Measurements from ENCODE around the gene NAMPT.

The NAMPT gene

DNA sequence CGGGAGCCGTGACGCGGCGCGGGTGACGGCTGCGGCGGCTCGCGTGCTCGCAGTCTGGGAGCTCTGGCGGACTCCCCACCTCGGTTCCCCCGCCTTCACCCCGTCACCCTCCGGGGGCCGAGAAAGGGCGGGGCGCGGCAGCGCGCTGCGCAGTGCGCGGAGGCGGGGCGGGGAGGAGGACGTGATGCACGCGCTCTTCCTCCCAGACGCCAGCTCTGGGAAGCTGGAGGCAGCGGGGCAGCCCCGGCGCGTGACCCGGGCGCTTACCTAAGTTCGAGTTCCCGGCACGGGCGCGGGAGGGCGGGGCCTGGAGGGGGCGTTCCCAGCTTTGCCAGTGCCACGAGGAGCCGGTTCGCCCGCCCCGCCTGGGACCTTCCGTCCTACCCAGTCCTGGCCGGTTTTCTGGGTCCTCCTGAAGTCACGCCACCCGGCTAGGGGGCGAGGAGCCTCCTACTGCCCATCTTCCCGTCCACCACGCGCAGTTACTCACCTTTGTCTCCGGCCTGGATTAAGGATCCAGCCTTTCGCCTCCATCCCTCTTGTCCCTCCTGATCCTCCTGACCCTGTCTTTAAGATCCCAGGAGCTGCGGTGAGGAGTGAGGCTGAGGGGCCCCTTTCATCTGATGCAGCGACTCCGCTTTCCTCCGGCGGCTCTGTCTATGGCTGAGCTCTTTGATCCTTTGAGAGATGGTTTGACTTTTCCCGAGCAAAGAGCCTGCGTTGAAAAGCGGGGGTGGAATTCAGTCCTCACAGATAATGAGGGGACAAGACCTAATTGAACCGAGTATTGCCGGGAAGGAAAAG, 470 bp upstream of the NAMPT start:
- H3K4me3 ChIP-seq (ENCODE audit: low read depth, low read length): peak overlapping the region; percentile 85
- TF ChIP-seq, protein P1, sequence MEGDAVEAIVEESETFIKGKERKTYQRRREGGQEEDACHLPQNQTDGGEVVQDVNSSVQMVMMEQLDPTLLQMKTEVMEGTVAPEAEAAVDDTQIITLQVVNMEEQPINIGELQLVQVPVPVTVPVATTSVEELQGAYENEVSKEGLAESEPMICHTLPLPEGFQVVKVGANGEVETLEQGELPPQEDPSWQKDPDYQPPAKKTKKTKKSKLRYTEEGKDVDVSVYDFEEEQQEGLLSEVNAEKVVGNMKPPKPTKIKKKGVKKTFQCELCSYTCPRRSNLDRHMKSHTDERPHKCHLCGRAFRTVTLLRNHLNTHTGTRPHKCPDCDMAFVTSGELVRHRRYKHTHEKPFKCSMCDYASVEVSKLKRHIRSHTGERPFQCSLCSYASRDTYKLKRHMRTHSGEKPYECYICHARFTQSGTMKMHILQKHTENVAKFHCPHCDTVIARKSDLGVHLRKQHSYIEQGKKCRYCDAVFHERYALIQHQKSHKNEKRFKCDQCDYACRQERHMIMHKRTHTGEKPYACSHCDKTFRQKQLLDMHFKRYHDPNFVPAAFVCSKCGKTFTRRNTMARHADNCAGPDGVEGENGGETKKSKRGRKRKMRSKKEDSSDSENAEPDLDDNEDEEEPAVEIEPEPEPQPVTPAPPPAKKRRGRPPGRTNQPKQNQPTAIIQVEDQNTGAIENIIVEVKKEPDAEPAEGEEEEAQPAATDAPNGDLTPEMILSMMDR (IDR thresholded peaks at IDR 0.05; ENCODE audit: low read depth, low read length): no peak

DNA sequence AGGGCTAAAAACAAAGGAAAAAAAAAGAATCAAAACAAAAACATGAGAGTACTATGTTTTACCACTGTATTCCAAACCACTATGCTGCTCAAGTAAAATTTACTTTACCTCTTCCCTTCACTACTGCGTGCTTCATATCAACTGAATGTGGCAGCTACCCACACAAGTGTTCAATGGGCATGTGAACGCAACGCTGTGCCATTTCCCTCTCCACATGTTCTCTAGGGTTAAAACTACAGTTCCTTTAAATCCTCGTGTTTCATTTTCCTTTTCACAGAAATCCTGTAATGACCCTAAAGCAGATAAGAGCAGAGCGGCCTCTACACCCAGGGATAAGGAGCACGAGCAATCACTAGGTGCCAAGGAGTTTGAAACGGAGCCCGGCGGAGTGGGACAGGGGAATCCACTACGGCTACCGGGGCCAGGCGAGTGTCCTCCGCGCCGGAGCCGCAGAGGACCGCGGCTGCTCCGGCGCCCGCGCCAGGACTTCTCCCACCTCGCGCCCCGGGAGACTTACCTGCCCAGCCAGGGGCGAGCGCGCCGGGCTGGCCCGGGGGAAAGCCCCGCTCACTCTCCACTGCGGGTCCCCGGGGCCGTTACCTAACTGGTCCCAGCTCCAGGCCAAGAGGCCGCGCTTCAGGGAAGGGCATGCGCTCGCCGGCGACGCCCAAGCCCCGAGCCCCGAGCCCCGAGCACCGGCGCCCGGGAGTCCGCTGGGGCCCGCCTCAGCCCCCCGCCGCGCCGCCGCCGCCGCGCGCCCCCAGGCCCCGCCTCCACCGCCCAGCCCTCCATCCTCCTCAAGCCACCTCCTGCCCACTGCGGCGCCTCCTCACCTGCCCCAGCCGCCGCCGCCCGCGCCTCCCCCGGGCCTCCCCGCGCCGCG, 711 bp downstream of the NAMPT start:
- TF ChIP-seq, protein P1 (IDR thresholded peaks at IDR 0.05; ENCODE audit: low read depth, low read length): no peak
- H3K4me3 ChIP-seq (ENCODE audit: low read depth, low read length): peak overlapping the region; percentile 85

DNA sequence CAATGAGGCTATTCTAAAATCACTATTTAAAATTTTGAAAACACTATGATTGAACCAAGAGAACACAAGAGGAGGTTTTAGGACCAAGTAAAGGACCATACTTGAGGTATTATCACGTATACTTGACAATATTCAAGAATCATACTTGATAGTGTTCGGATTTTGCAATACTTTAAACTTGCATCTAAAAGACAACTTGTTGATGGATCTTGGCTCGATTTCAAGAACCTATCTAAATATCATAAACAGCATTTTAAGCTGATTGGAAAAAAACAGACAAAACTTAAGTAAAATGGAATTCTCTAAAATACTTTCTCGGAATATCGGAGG, 1.3 kb downstream of the NAMPT start:
- TF ChIP-seq, protein P1 (IDR thresholded peaks at IDR 0.05; ENCODE audit: low read depth, low read length): no peak
- peak overlapping the region; percentile 85 for H3K4me3 ChIP-seq (ENCODE audit: low read depth, low read length)

DNA sequence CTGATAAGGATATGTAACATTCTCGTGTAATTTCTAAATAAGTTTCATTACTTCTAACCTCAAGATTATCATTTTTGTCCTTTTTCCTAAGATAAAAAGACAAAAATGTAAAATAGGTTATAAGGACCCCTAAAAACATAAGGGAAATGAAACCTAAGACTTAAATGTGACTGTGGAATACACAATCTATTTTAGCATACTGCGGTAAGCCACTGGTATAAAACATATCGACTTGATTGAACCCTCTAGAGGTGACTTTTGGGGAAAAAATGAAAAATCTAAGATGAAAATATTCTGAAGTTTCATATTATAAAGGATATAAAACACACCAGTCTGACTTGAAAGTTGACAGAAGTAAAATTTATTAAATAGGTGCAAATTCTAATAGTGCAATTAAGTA, 1.9 kb downstream of the NAMPT start:
- H3K4me3 ChIP-seq (ENCODE audit: low read depth, low read length): peak overlapping the region; percentile 85; the same call in 1 of the 2 replicates
- TF ChIP-seq, protein P1 (IDR thresholded peaks at IDR 0.05; ENCODE audit: low read depth, low read length): no peak

DNA sequence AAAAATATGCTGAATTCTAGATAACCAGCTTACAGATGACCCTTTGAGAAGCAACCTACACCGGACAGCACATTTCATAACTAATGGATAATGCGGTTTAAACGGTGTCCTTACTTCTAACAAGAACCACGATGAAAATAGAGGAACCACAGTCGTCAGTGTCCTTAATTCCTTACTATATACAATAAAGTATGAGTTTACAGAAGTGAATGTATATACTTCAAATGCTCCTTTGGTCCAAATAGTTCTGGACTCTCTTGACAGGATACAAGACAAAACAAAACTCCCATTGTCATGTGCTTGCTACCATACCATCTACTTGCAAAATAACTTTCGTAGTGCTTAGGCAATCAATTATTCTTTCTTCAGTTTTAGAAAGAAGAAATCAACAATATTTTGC, 2.4 kb downstream of the NAMPT start:
- TF ChIP-seq, protein P1 (IDR thresholded peaks at IDR 0.05; ENCODE audit: low read depth, low read length): no peak
- no peak overlapping the region for H3K4me3 ChIP-seq (ENCODE audit: low read depth, low read length)

DNA sequence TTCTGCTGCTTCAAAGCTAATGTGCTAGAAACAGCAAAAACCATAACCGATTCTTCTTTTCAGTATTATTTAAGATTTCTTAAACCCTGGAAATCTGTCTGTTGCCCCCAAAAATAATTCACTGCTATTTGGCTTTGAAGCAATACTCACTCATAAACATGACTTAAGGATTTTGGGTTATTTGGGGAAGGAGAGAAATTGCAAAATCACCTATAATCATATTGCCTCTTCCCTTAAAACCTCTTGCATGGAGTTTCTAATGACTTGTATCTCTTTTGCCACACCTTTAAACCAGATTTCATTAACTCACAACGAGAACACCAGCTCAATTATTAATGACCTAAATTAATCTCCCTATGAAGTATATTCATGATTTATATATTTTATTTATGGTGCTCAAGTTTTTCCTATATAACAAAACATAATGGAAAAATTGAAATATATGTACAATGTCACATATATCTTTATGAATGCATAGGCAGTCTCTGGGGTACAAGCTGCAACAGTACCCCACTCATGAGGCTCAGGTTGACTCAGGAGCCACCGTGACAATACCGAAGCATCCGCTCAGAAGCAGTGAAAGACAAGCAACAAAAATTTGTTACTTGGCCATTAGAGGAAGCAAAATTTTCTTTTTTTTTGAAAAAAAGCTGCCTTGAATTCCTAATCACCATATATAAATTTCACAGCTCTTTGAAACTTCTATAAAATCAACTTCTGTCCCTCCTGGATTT, 3.0 kb downstream of the NAMPT start:
- no peak overlapping the region for H3K4me3 ChIP-seq (ENCODE audit: low read depth, low read length)
- TF ChIP-seq, protein P1 (IDR thresholded peaks at IDR 0.05; ENCODE audit: low read depth, low read length): no peak

Measured in WI38 (cell line).